ENCODE data around the gene SMIM10.
"Not testable (repeated sequence)": the region's sequence is repeated elsewhere in the genome, so short reads cannot be mapped to it uniquely, and the experiment has no call there.

The SMIM10 gene

DNA sequence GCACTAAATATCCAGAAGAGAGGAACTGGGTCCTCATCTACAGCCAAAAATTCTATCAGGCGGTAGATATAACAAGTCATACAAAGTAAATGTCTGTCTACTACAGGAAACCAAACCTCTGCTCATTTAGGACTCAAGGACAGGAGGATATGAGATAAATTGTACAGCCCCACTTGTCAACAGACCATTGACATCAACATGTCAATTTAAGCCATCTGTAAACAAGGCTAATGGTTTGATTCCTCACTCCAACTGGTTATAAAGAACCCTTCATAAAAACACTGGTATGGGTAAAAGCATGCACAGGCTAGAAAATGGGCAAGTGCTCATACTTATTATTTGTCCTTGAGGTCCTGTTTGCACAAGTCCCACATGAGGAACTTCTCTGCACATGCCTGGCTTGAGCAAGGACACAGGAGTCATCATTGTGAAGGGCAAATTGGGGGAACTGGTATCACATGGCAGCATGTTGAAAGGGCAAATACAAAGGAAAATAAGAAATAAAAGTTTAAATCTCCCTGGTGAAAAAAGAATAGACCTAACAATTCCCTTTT is 18.3 kb downstream of the SMIM10 start:
- DNase-seq (ENCODE audit: low spot score) = no peak
- TF ChIP-seq, protein P1, sequence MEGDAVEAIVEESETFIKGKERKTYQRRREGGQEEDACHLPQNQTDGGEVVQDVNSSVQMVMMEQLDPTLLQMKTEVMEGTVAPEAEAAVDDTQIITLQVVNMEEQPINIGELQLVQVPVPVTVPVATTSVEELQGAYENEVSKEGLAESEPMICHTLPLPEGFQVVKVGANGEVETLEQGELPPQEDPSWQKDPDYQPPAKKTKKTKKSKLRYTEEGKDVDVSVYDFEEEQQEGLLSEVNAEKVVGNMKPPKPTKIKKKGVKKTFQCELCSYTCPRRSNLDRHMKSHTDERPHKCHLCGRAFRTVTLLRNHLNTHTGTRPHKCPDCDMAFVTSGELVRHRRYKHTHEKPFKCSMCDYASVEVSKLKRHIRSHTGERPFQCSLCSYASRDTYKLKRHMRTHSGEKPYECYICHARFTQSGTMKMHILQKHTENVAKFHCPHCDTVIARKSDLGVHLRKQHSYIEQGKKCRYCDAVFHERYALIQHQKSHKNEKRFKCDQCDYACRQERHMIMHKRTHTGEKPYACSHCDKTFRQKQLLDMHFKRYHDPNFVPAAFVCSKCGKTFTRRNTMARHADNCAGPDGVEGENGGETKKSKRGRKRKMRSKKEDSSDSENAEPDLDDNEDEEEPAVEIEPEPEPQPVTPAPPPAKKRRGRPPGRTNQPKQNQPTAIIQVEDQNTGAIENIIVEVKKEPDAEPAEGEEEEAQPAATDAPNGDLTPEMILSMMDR (IDR thresholded peaks at IDR 0.05; ENCODE audit: borderline replicate concordance, control extremely low read depth, extremely low read depth, insufficient read depth, missing control alignments) = no peak
- in situ Hi-C loops (cut with MboI; ENCODE audit: low sequenced_read_pairs, unreplicated experiment) = no loop called here

DNA sequence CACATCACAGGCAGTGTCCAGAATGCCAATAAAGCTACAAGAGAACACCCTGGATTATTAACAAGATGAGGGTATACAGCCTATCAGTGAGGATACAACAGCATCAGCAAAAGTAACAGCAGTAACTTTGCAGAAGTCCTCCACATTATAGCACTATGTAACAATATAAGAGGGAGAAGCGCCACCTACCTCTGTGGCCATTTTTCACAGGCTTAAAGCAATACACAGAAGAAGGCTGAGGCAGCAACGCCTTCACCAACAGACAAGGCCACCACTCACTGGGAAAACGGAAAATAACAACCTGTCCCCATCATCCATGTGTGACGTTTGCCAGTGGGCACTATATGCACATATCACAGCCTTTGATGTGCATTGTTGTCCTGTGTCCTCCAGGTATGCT is 19.0 kb downstream of the SMIM10 start:
- TF ChIP-seq, protein P1 (IDR thresholded peaks at IDR 0.05; ENCODE audit: borderline replicate concordance, control extremely low read depth, extremely low read depth, insufficient read depth, missing control alignments) = no peak
- in situ Hi-C loops (cut with MboI; ENCODE audit: low sequenced_read_pairs, unreplicated experiment) = no loop called here
- no peak for DNase-seq (ENCODE audit: low spot score)

- in situ Hi-C loops (cut with MboI; ENCODE audit: low sequenced_read_pairs, unreplicated experiment) = no loop called here
- DNase-seq (ENCODE audit: low spot score) = no peak
- TF ChIP-seq, protein P1 (IDR thresholded peaks at IDR 0.05; ENCODE audit: borderline replicate concordance, control extremely low read depth, extremely low read depth, insufficient read depth, missing control alignments) = no peak
Measured at GRCh38 chrX:135010921-135011320, 20.1 kb downstream of the SMIM10 start.

GRCh38 chrX:135015523-135016245 is 24.9 kb downstream of the SMIM10 start:
- TF ChIP-seq, protein P1 (IDR thresholded peaks at IDR 0.05; ENCODE audit: borderline replicate concordance, control extremely low read depth, extremely low read depth, insufficient read depth, missing control alignments) = no peak
- DNase-seq (ENCODE audit: low spot score) = no peak

GRCh38 chrX:135019890-135020289 is 29.1 kb downstream of the SMIM10 start:
- DNase-seq (ENCODE audit: low spot score); in situ Hi-C loops (cut with MboI; ENCODE audit: low sequenced_read_pairs, unreplicated experiment): not testable (repeated sequence)

More at GRCh38 chrX:135015523-135016245, 24.9 kb downstream of the SMIM10 start:
- in situ Hi-C loops (cut with MboI; ENCODE audit: low sequenced_read_pairs, unreplicated experiment) = no loop called here

- DNase-seq (ENCODE audit: low spot score); in situ Hi-C loops (cut with MboI; ENCODE audit: low sequenced_read_pairs, unreplicated experiment): not testable (repeated sequence)
Measured at GRCh38 chrX:135023791-135024190, 33.0 kb downstream of the SMIM10 start.

- TF ChIP-seq, protein P1 (IDR thresholded peaks at IDR 0.05; ENCODE audit: borderline replicate concordance, control extremely low read depth, extremely low read depth, insufficient read depth, missing control alignments) = no peak
- DNase-seq (ENCODE audit: low spot score) = no peak
- in situ Hi-C loops (cut with MboI; ENCODE audit: low sequenced_read_pairs, unreplicated experiment) = no loop called here
Measured at GRCh38 chrX:135024526-135024925, 33.7 kb downstream of the SMIM10 start.

GRCh38 chrX:135030207-135030963 is 39.6 kb downstream of the SMIM10 start:
- DNase-seq (ENCODE audit: low spot score); in situ Hi-C loops (cut with MboI; ENCODE audit: low sequenced_read_pairs, unreplicated experiment): not testable (repeated sequence)

- DNase-seq (ENCODE audit: low spot score); in situ Hi-C loops (cut with MboI; ENCODE audit: low sequenced_read_pairs, unreplicated experiment): not testable (repeated sequence)
Measured at GRCh38 chrX:135041149-135042123, 50.6 kb downstream of the SMIM10 start.

Data from GM13976 (cell line).